C4-2B (cell line): ENCODE data around the gene WWOX.

Experiments used
- ZFX ChIP-seq: fragments of 450-650 bp; IDR thresholded peaks from 2 replicates; pipeline ENCODE4 v1.6.1; 2017
- TF ChIP-seq, protein P1 (sequence below): fragments of 450-650 bp; conservative IDR thresholded peaks from 2 replicates; pipeline ENCODE4 v1.5.1; 2017; ENCODE audit warnings: mild to moderate bottlenecking

DNA sequence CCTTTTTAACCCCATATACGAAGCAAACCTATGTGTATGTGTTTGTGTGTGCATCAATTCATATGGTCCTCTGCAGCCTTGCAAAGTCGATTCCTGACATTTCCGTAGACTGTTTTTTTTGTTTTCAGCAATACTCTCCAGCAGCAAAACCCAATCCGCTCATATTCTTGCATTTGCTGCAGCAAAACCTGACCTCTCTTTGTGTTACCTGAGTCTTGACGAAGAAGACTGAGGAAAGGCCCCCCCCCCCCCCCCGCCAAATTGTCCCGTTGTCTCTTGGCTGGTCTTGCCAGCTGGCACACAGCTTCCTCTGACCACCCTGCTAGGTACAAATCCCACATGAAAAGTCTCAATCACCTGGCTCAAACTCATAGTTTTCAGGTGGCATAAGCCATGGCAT is 494.7 kb downstream of the WWOX start:
- TF ChIP-seq, protein P1, sequence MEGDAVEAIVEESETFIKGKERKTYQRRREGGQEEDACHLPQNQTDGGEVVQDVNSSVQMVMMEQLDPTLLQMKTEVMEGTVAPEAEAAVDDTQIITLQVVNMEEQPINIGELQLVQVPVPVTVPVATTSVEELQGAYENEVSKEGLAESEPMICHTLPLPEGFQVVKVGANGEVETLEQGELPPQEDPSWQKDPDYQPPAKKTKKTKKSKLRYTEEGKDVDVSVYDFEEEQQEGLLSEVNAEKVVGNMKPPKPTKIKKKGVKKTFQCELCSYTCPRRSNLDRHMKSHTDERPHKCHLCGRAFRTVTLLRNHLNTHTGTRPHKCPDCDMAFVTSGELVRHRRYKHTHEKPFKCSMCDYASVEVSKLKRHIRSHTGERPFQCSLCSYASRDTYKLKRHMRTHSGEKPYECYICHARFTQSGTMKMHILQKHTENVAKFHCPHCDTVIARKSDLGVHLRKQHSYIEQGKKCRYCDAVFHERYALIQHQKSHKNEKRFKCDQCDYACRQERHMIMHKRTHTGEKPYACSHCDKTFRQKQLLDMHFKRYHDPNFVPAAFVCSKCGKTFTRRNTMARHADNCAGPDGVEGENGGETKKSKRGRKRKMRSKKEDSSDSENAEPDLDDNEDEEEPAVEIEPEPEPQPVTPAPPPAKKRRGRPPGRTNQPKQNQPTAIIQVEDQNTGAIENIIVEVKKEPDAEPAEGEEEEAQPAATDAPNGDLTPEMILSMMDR: no peak
- TF ChIP-seq ZFX: no peak
